Measurements from ENCODE around the gene UBA5.
A peak's percentile ranks its signal among the peaks of the same experiment; 100 is the strongest.

Gene UBA5

GRCh38 chr3:132660811-132661070 lies 612 bp downstream of the UBA5 start:
- peak overlapping the region; percentile 71 for H3K27ac ChIP-seq (ENCODE audit: poor library complexity, severe bottlenecking)
- no peaks in the 10 kb centered on the region for H3K27me3 ChIP-seq (ENCODE audit: insufficient read depth, poor library complexity, severe bottlenecking)
- ATAC-seq (ENCODE audit: low read depth): peak; percentile 22
- H3K9me3 ChIP-seq (ENCODE audit: severe bottlenecking): no peaks in the 10 kb centered on the region
- peaks cover 15% of the 10 kb centered on the region for H3K4me1 ChIP-seq (ENCODE audit: insufficient read depth, poor library complexity, severe bottlenecking)
- DNase-seq (ENCODE audit: low spot score): no peak
- H3K4me3 ChIP-seq (ENCODE audit: severe bottlenecking): peak overlapping the region; percentile 98
- H3K36me3 ChIP-seq (ENCODE audit: low read depth): peaks cover 17% of the 10 kb centered on the region
- no peak for TF ChIP-seq CTCF (IDR thresholded peaks at IDR 0.05; ENCODE audit: poor library complexity, severe bottlenecking)

GRCh38 chr3:132661101-132661500 lies 972 bp downstream of the UBA5 start:
- no peak for DNase-seq (ENCODE audit: low spot score)

GRCh38 chr3:132662212-132662611 lies 2.1 kb downstream of the UBA5 start:
- Histone ChIP-seq H3K4me3 (ENCODE audit: severe bottlenecking) (peak overlapping the region; percentile 98), H3K4me1 (ENCODE audit: insufficient read depth, poor library complexity, severe bottlenecking) (peaks cover 15% of the 10 kb centered on the region), H3K27ac (ENCODE audit: poor library complexity, severe bottlenecking) (no peak overlapping the region), H3K9me3 (ENCODE audit: severe bottlenecking) (no peaks in the 10 kb centered on the region), H3K36me3 (ENCODE audit: low read depth) (peaks cover 31% of the 10 kb centered on the region), H3K27me3 (ENCODE audit: insufficient read depth, poor library complexity, severe bottlenecking) (no peaks in the 10 kb centered on the region)
- DNase-seq (ENCODE audit: low spot score) (no peak), ATAC-seq (ENCODE audit: low read depth) (no peak)
- no peak for TF ChIP-seq CTCF (IDR thresholded peaks at IDR 0.05; ENCODE audit: poor library complexity, severe bottlenecking)

More at GRCh38 chr3:132661101-132661500, 972 bp downstream of the UBA5 start:
- no peaks in the 10 kb centered on the region for H3K9me3 ChIP-seq (ENCODE audit: severe bottlenecking)
- H3K4me1 ChIP-seq (ENCODE audit: insufficient read depth, poor library complexity, severe bottlenecking): peaks cover 15% of the 10 kb centered on the region
- no peaks in the 10 kb centered on the region for H3K27me3 ChIP-seq (ENCODE audit: insufficient read depth, poor library complexity, severe bottlenecking)
- peak overlapping the region; percentile 71 for H3K27ac ChIP-seq (ENCODE audit: poor library complexity, severe bottlenecking)
- TF ChIP-seq CTCF (IDR thresholded peaks at IDR 0.05; ENCODE audit: poor library complexity, severe bottlenecking): no peak
- peak overlapping the region; percentile 98 for H3K4me3 ChIP-seq (ENCODE audit: severe bottlenecking)
- ATAC-seq (ENCODE audit: low read depth): no peak
- H3K36me3 ChIP-seq (ENCODE audit: low read depth): peaks cover 20% of the 10 kb centered on the region

GRCh38 chr3:132665230-132665745 lies 5.2 kb downstream of the UBA5 start:
- Histone ChIP-seq H3K4me3 (ENCODE audit: severe bottlenecking) (no peak overlapping the region), H3K27ac (ENCODE audit: poor library complexity, severe bottlenecking) (no peak overlapping the region), H3K27me3 (ENCODE audit: insufficient read depth, poor library complexity, severe bottlenecking) (no peaks in the 10 kb centered on the region), H3K9me3 (ENCODE audit: severe bottlenecking) (no peaks in the 10 kb centered on the region), H3K36me3 (ENCODE audit: low read depth) (peaks cover 62% of the 10 kb centered on the region), H3K4me1 (ENCODE audit: insufficient read depth, poor library complexity, severe bottlenecking) (peaks cover 8% of the 10 kb centered on the region)
- no peak for TF ChIP-seq CTCF (IDR thresholded peaks at IDR 0.05; ENCODE audit: poor library complexity, severe bottlenecking)
- DNase-seq (ENCODE audit: low spot score) (no peak), ATAC-seq (ENCODE audit: low read depth) (no peak)

- H3K27ac ChIP-seq (ENCODE audit: poor library complexity, severe bottlenecking): no peak overlapping the region
- no peak for ATAC-seq (ENCODE audit: low read depth)
Observed at GRCh38 chr3:132669256-132669777, 9.2 kb downstream of the UBA5 start.

More at GRCh38 chr3:132669256-132669777, 9.2 kb downstream of the UBA5 start:
- no peak for DNase-seq (ENCODE audit: low spot score)
- no peak overlapping the region for H3K4me3 ChIP-seq (ENCODE audit: severe bottlenecking)
- H3K27me3 ChIP-seq (ENCODE audit: insufficient read depth, poor library complexity, severe bottlenecking): no peaks in the 10 kb centered on the region
- H3K9me3 ChIP-seq (ENCODE audit: severe bottlenecking): no peaks in the 10 kb centered on the region
- no peak for TF ChIP-seq CTCF (IDR thresholded peaks at IDR 0.05; ENCODE audit: poor library complexity, severe bottlenecking)
- peaks cover 93% of the 10 kb centered on the region for H3K36me3 ChIP-seq (ENCODE audit: low read depth)
- H3K4me1 ChIP-seq (ENCODE audit: insufficient read depth, poor library complexity, severe bottlenecking): no peaks in the 10 kb centered on the region

Measured in RWPE2 (cell line).